ENCODE data around the gene BUD13.

Gene BUD13

GRCh38 chr11:116710001-116710674, 62.6 kb downstream of the BUD13 start:
- Histone ChIP-seq H3K27me3 (ENCODE audit: control insufficient read depth, insufficient read depth, low read length) (peaks cover 54% of the 10 kb centered on the region), H3K36me3 (ENCODE audit: insufficient read depth, low read length) (no peaks in the 10 kb centered on the region), H3K9me3 (replicated peaks; ENCODE audit: low read length) (no peaks in the 10 kb centered on the region), H3K4me2 (ENCODE audit: low read length) (no peak overlapping the region), H3K9ac (ENCODE audit: low read depth, low read length) (no peak overlapping the region), H3K4me3 (ENCODE audit: low read length) (no peak overlapping the region), H3K4me1 (ENCODE audit: control insufficient read depth, insufficient read depth, low read length) (no peaks in the 10 kb centered on the region)

DNA sequence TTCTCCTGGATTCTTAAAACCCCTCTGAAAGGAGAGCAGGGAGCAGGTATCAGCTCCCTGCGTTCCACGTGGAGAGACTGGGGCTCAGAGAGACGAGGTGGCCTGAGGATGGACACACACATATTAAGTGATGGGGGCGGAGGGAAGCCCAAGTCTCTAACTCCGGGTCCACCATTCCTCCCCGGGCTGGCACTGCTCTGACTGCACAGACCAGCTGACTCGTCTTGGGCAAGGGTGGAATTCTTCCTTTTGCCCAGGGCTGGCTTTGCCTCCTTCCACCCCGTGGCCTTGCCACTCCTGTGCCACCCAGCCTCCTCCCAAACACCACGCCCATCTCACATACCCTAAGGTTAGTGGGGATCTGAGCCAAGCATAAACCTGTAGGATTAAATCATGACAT, 65.0 kb downstream of the BUD13 start:
- H3K36me3 ChIP-seq (ENCODE audit: insufficient read depth, low read length) = no peaks in the 10 kb centered on the region
- H3K9me3 ChIP-seq (replicated peaks; ENCODE audit: low read length) = no peaks in the 10 kb centered on the region
- no peak overlapping the region for H3K4me3 ChIP-seq (ENCODE audit: low read length)
- H3K4me2 ChIP-seq (ENCODE audit: low read length) = no peak overlapping the region
- no peaks in the 10 kb centered on the region for H3K4me1 ChIP-seq (ENCODE audit: control insufficient read depth, insufficient read depth, low read length)
- H3K9ac ChIP-seq (ENCODE audit: low read depth, low read length) = no peak overlapping the region
- H3K27me3 ChIP-seq (ENCODE audit: control insufficient read depth, insufficient read depth, low read length) = peaks cover 52% of the 10 kb centered on the region

- Histone ChIP-seq H3K9me3 (replicated peaks; ENCODE audit: low read length) (no peaks in the 10 kb centered on the region), H3K36me3 (ENCODE audit: insufficient read depth, low read length) (no peaks in the 10 kb centered on the region), H3K4me1 (ENCODE audit: control insufficient read depth, insufficient read depth, low read length) (no peaks in the 10 kb centered on the region), H3K4me2 (ENCODE audit: low read length) (no peak overlapping the region), H3K4me3 (ENCODE audit: low read length) (no peak overlapping the region), H3K27me3 (ENCODE audit: control insufficient read depth, insufficient read depth, low read length) (peaks cover 53% of the 10 kb centered on the region), H3K9ac (ENCODE audit: low read depth, low read length) (no peak overlapping the region)
These were observed 65.6 kb downstream of the BUD13 start for GRCh38 chr11:116707161-116707629.

DNA sequence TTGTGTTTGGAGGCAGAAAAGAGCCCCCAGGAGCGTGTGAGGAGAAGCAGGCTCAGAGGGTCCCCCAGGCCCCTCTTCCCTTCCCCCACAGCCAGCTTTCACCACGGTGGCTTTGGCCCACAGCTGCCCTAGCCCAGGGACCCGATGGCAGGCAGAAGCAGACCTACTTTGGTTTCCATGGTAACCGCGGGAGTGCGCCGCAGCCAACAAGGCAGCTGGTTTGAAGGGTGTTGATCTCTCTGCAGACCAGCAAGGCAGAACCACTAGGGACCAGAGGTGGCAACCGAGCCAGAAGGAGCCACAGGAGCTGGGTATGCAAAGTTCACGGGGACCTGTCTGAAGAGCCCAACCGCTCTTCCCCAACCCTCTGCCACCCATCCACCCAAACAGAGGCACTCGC, 69.4 kb downstream of the BUD13 start:
- H3K9me3 ChIP-seq (replicated peaks; ENCODE audit: low read length) = no peaks in the 10 kb centered on the region
- no peak overlapping the region for H3K9ac ChIP-seq (ENCODE audit: low read depth, low read length)
- H3K4me2 ChIP-seq (ENCODE audit: low read length) = no peak overlapping the region
- no peak overlapping the region for H3K4me3 ChIP-seq (ENCODE audit: low read length)
- H3K27me3 ChIP-seq (ENCODE audit: control insufficient read depth, insufficient read depth, low read length) = peaks cover 31% of the 10 kb centered on the region
- H3K36me3 ChIP-seq (ENCODE audit: insufficient read depth, low read length) = no peaks in the 10 kb centered on the region
- no peaks in the 10 kb centered on the region for H3K4me1 ChIP-seq (ENCODE audit: control insufficient read depth, insufficient read depth, low read length)

GRCh38 chr11:116702772-116703385, 69.9 kb downstream of the BUD13 start:
- Histone ChIP-seq H3K4me2 (ENCODE audit: low read length) (no peak overlapping the region), H3K27me3 (ENCODE audit: control insufficient read depth, insufficient read depth, low read length) (peaks cover 28% of the 10 kb centered on the region), H3K9me3 (replicated peaks; ENCODE audit: low read length) (no peaks in the 10 kb centered on the region)

DNA sequence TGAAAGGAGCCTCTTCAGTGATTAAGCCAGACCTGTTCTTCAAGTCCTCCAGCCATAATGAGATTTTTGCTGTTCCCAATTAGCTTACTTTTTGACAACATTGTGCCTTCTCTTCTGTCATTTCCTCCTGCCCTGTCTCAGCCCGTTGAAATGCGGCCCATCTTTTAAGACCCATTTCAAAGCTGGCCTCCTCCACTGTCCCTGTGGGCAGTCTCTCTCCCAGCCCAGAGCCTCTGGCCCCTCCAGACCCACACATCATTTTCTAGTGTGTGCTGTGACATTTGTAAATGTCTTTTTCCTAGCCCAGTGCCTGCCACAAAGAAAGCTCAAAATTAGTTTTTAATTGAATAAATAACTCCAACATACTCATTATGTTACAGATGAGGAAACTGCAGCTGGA, 70.9 kb downstream of the BUD13 start:
- Histone ChIP-seq H3K4me2 (ENCODE audit: low read length) (no peak overlapping the region), H3K9ac (ENCODE audit: low read depth, low read length) (no peak overlapping the region), H3K9me3 (replicated peaks; ENCODE audit: low read length) (no peaks in the 10 kb centered on the region), H3K27me3 (ENCODE audit: control insufficient read depth, insufficient read depth, low read length) (peaks cover 18% of the 10 kb centered on the region), H3K36me3 (ENCODE audit: insufficient read depth, low read length) (no peaks in the 10 kb centered on the region), H3K4me1 (ENCODE audit: control insufficient read depth, insufficient read depth, low read length) (no peaks in the 10 kb centered on the region), H3K4me3 (ENCODE audit: low read length) (no peak overlapping the region)

More at GRCh38 chr11:116702772-116703385, 69.9 kb downstream of the BUD13 start:
- no peaks in the 10 kb centered on the region for H3K36me3 ChIP-seq (ENCODE audit: insufficient read depth, low read length)
- no peaks in the 10 kb centered on the region for H3K4me1 ChIP-seq (ENCODE audit: control insufficient read depth, insufficient read depth, low read length)
- H3K9ac ChIP-seq (ENCODE audit: low read depth, low read length) = no peak overlapping the region
- no peak overlapping the region for H3K4me3 ChIP-seq (ENCODE audit: low read length)

DNA sequence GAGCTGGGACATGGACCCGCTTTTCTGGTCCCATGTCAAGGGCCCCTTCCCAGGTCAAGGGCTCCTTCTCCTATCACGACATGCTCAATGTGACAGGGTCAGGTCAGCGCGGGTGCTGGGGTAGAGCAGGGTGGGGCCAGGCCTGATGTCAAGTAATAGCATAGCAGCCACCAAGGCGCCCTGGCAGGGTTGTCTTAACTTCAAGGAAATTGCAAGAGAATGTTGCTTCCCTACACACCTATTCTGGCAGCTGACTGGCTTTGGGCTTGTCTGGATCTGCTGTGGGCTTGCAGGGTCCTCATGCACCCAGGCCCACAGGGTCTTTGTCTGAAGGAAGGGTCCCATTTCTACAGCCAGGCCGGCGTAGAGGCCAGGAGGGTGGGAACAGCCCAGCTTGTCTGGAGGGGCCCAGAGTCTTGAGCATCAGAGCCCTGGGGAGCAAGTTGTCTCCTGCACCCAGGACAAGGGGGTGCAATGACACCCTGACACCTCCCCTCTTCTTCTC, 71.4 kb downstream of the BUD13 start:
- no peaks in the 10 kb centered on the region for H3K9me3 ChIP-seq (replicated peaks; ENCODE audit: low read length)
- no peak overlapping the region for H3K9ac ChIP-seq (ENCODE audit: low read depth, low read length)
- peaks cover 16% of the 10 kb centered on the region for H3K27me3 ChIP-seq (ENCODE audit: control insufficient read depth, insufficient read depth, low read length)
- no peak overlapping the region for H3K4me2 ChIP-seq (ENCODE audit: low read length)
- H3K4me3 ChIP-seq (ENCODE audit: low read length) = no peak overlapping the region
- no peaks in the 10 kb centered on the region for H3K36me3 ChIP-seq (ENCODE audit: insufficient read depth, low read length)
- H3K4me1 ChIP-seq (ENCODE audit: control insufficient read depth, insufficient read depth, low read length) = no peaks in the 10 kb centered on the region

DNA sequence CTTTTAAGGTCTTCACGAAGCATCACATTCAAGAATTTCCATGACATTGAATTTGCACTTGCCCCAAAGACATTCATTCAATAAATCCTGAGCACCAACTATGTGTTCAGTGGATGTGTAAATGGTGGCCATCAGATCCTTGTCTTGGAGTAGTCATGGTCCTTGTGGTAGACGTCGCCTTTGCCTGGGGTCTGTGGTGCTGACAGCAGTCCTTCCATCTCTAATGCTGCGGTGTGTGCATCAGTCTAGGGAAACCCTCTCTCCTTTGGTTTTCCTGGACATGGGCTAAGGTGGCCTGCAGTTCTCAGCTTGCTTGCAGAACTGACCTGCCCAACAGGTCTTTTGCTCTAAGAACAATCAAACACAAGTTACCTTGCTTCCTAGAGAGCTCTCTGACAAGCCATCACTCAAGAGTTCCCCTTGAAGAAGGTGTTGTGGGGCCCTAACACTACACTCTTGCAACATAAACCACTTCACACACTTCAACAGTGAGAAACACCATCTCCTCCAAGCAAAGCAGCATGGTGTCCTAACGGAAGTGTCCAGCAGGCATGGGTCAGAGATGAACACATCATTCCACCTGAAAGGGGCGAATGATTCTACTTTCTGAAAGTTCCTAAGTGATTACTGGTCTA, 72.1 kb downstream of the BUD13 start:
- H3K9me3 ChIP-seq (replicated peaks; ENCODE audit: low read length) = no peaks in the 10 kb centered on the region
- H3K4me2 ChIP-seq (ENCODE audit: low read length) = no peak overlapping the region
- H3K9ac ChIP-seq (ENCODE audit: low read depth, low read length) = no peak overlapping the region
- H3K4me3 ChIP-seq (ENCODE audit: low read length) = no peak overlapping the region
- no peaks in the 10 kb centered on the region for H3K4me1 ChIP-seq (ENCODE audit: control insufficient read depth, insufficient read depth, low read length)
- peaks cover 16% of the 10 kb centered on the region for H3K27me3 ChIP-seq (ENCODE audit: control insufficient read depth, insufficient read depth, low read length)
- H3K36me3 ChIP-seq (ENCODE audit: insufficient read depth, low read length) = no peaks in the 10 kb centered on the region
